ENCODE data around the gene PSEN2. TPM values are rescaled to one million over a fixed set of nuclear protein-coding genes. Genes with fewer than 3 reads are reported as not detected.

Gene PSEN2
- total RNA-seq, 1 donor from 2014 or later: 16.6 TPM

DNA sequence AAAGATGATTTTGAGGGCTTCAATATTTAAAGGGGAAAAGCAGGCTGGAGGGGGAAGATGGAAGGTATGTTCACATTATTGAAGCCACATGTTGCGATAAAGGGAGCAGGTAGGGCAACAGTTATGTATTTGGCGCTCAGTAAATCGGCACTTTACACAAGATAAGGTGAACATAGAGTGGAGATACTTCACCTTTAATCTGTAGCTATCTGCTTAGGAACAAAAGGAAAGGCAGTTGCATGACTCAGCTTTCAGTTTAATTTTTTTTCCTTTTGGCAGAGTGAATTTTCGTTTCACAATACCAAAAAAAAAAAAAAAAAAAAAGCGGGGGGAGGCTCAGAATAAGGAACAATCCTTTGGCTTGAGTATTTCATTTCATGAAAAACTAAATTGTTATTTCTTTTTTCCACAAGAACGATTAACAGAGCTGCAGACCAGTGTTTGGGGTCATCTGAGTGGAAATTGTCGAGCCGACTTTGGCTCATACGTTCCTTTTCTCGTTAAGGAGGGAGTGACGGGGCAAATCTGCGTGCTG is 68.6 kb downstream of the PSEN2 start:
- TF ChIP-seq, protein P1, sequence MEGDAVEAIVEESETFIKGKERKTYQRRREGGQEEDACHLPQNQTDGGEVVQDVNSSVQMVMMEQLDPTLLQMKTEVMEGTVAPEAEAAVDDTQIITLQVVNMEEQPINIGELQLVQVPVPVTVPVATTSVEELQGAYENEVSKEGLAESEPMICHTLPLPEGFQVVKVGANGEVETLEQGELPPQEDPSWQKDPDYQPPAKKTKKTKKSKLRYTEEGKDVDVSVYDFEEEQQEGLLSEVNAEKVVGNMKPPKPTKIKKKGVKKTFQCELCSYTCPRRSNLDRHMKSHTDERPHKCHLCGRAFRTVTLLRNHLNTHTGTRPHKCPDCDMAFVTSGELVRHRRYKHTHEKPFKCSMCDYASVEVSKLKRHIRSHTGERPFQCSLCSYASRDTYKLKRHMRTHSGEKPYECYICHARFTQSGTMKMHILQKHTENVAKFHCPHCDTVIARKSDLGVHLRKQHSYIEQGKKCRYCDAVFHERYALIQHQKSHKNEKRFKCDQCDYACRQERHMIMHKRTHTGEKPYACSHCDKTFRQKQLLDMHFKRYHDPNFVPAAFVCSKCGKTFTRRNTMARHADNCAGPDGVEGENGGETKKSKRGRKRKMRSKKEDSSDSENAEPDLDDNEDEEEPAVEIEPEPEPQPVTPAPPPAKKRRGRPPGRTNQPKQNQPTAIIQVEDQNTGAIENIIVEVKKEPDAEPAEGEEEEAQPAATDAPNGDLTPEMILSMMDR (IDR thresholded peaks at IDR 0.05; ENCODE audit: borderline replicate concordance): no peak
- intact Hi-C loops (cut with micrococcal nuclease): no loop called here
- Histone ChIP-seq H3K9me3 (replicated peaks) (peaks cover 22% of the 10 kb centered on the region), H3K36me3 (peaks cover 7% of the 10 kb centered on the region), H3K4me3 (peak overlapping the region; percentile 99), H3K27me3 (ENCODE audit: low read depth) (no peaks in the 10 kb centered on the region), H3K27ac (replicated peaks) (peak overlapping the region; percentile 99), H3K4me1 (peaks cover 53% of the 10 kb centered on the region)
- DNase-seq: no peak

DNA sequence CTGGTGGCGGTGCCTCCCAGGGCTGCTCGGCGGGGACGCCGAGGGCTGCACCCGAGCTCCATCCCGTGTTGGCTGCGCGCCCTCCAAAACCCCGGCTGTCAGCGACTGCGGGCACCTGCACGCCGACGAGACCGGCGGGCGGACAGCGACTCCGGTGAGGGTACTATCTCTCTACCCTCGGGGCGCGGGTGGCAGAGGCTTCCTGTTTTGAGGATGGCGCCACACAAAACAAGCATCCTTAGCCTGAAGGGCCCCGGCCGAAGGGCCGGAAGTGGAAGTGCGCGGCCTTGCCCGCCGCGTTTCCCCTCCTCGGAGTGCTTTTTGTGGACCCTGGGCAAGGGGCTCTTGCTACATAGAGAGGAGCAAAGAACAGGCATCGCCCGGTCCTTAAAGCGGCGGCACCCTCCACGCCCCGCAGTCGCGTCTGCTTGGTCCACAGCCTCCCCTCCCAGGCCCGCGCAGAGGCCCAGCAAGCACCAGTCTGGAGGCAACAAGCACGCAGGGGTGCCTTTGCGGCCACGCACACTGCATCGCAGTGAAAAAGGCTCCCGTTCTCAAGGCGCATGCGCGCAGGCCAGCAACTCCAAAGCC is 69.1 kb downstream of the PSEN2 start:
- peaks cover 58% of the 10 kb centered on the region for H3K4me1 ChIP-seq
- peak; percentile 74 for DNase-seq
- H3K27me3 ChIP-seq (ENCODE audit: low read depth): no peaks in the 10 kb centered on the region
- peaks cover 5% of the 10 kb centered on the region for H3K36me3 ChIP-seq
- peak overlapping the region; percentile 99 for H3K27ac ChIP-seq (replicated peaks)
- intact Hi-C loops (cut with micrococcal nuclease): no loop called here
- H3K4me3 ChIP-seq: peak overlapping the region; percentile 99
- peaks cover 16% of the 10 kb centered on the region for H3K9me3 ChIP-seq (replicated peaks)
- TF ChIP-seq, protein P1 (IDR thresholded peaks at IDR 0.05; ENCODE audit: borderline replicate concordance): no peak

DNA sequence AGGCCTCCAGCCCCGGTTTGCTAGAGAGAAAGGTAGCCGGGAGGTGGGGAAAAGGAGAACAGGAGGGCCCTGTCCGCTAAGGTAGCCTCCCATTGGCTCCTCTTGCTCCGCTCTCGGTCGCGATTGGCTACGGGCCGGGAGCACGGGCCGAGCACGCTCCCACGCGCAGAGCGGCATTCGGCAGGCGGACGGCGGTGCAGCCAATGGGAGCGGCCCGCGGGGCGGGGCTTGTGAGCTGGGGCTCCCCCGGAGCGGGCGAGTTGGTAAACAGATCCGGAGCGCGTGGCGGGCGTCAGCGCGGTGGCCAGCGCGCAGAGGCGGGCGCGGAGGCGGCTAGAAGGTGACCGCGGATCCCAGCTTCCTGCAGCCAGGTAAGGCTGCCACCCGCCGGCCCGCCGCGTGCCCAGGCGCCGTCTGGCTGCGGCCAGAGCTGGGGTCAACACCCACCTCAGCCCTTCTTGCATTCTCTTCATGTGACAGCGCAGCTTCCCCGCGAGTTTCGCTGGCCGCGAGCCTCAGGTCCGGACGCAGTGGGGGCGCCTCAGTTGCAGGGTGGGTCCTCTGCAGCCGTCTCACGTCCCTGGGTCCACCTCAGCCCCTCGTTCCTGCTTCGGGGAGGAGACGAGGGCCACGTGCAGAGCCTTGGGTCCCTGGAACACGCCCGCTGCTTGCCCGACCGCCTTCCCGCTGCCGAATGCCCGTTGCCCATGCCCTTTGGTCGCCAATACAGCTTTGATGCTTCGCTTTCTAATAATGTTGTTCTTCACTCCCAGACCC is 69.8 kb downstream of the PSEN2 start, which contains the start of gene COQ8A:
COQ8A (plus strand) TSS at position 266 of the 777 bp plus-strand sequence. CDS start 21,092 bp downstream, outside the sequence.
- H3K27me3 ChIP-seq (ENCODE audit: low read depth): no peaks in the 10 kb centered on the region
- TF ChIP-seq, protein P1 (IDR thresholded peaks at IDR 0.05; ENCODE audit: borderline replicate concordance): no peak
- H3K4me1 ChIP-seq: peaks cover 64% of the 10 kb centered on the region
- H3K4me3 ChIP-seq: peak within 1 kb of the TSS; percentile 99
- peaks cover 9% of the 10 kb centered on the region for H3K9me3 ChIP-seq (replicated peaks)
- no peaks in the 10 kb centered on the region for H3K36me3 ChIP-seq
- peak; percentile 99 for DNase-seq
- H3K27ac ChIP-seq (replicated peaks): peak within 1 kb of the TSS; percentile 99
- intact Hi-C loops (cut with micrococcal nuclease): no loop called here

DNA sequence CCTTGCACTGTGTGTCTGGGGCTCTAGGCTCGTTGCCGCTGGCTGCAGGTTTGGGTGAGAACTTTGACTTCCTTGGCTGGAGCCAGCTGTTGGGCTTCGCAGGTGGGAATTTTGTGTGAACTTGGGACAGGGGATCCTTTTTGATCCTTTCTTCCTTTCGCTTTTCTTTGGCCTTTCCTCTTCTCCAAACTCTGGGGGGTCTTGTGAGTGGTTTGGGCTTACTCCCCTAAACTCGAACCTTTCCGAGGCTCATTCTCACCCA is 70.3 kb downstream of the PSEN2 start:
- peaks cover 4% of the 10 kb centered on the region for H3K9me3 ChIP-seq (replicated peaks)
- H3K4me1 ChIP-seq: peaks cover 70% of the 10 kb centered on the region
- peak overlapping the region; percentile 93 for H3K27ac ChIP-seq (replicated peaks)
- peak overlapping the region; percentile 99 for H3K4me3 ChIP-seq
- H3K27me3 ChIP-seq (ENCODE audit: low read depth): no peaks in the 10 kb centered on the region
- intact Hi-C loops (cut with micrococcal nuclease): no loop called here
- no peak for DNase-seq
- no peaks in the 10 kb centered on the region for H3K36me3 ChIP-seq
- TF ChIP-seq, protein P1 (IDR thresholded peaks at IDR 0.05; ENCODE audit: borderline replicate concordance): no peak

DNA sequence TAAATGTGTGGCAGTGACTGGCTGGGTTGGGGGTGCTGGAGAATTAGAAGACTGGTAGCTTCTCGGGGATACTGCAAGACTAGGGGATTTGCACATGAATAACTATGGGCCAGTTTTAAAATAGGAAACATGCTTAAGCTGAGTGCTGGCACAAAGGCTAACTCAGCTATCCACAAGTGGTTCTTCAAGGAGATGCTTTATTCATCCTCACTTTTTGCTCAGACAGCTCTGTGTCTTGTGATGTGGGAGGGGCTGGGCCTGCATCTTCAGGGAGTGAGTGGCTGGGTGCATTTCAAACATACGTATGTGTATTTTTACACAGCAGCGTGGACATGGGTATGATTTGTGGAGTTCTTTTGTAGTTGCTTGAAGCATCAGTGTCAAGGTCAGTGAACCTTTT is 72.0 kb downstream of the PSEN2 start:
- Histone ChIP-seq H3K27ac (replicated peaks) (peak overlapping the region; percentile 93), H3K36me3 (no peaks in the 10 kb centered on the region), H3K27me3 (ENCODE audit: low read depth) (no peaks in the 10 kb centered on the region), H3K4me1 (peaks cover 86% of the 10 kb centered on the region), H3K4me3 (peak overlapping the region; percentile 99), H3K9me3 (replicated peaks) (no peaks in the 10 kb centered on the region)
- no peak for DNase-seq
- intact Hi-C loops (cut with micrococcal nuclease): no loop called here
- TF ChIP-seq, protein P1 (IDR thresholded peaks at IDR 0.05; ENCODE audit: borderline replicate concordance): no peak
